Right renal cortex interstitium (tissue), 3 donors: ENCODE data around the gene MRPL42. TPM values are rescaled to one million over a fixed set of nuclear protein-coding genes. Genes with fewer than 3 reads are reported as not detected.
"Not testable (repeated sequence)": the region's sequence is repeated elsewhere in the genome, so short reads cannot be mapped to it uniquely, and the experiment has no call there.

Experiments
- DNase-seq, 3 donors: peaks; one replicate each; pipeline ENCODE4 v3.0.0-alpha.2; 2013; ENCODE audit warnings: low read depth in 3 of 3, low spot score in 2 of 3
- polyA plus RNA-seq, 3 donors: library from polyadenylated mRNA; unstranded; fragments of 120-200 nt; gene quantifications; one replicate each; pipeline ENCODE4 v1.2.1, GENCODE V29; 2013; ENCODE audit not compliant: insufficient read length in 3 of 3

Gene MRPL42
- polyA plus RNA-seq: 100 to 1,000 TPM in 1 of 3 donors, 10 to 100 TPM in 2; 83.7 to 102 (median 90.4) TPM

DNA sequence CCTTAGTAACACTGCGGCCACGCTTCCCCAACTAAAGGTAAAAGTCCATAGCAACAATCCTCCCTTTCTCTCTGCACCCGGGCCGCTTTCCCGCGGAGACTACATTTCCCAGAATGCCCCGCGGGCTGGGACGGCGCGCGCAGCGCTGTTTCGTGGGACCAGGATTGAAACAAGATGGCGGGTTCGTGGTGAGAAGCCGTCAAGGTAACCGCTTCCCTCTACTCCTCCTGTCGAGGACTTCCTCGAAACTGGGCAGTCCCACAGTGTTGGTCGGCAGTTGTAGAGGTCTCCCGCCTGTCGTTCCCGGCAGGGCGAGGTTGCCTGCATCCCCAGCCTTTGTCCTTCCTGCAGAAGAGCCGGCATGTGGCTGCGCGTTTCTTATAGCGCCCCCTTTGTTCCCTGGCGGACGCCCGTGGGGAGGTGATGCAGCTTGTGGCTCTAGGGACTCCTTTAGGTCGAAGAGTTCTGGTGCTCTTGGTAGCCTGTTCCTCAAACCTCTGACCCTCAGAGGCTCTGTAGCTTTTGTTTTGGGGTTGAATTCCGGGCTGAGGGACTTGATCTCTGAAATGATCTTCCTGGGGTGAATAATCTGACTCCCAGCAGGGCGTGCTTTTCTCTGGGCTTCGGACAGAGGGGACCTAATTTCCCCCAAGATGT, at the start of gene MRPL42:
TSS of gene MRPL42 (plus strand) at position 164 of the 657 bp plus-strand sequence. CDS start 1,772 bp downstream, outside the sequence.
- DNase-seq: peak; percentile 85 to 90 (median 88)

DNA sequence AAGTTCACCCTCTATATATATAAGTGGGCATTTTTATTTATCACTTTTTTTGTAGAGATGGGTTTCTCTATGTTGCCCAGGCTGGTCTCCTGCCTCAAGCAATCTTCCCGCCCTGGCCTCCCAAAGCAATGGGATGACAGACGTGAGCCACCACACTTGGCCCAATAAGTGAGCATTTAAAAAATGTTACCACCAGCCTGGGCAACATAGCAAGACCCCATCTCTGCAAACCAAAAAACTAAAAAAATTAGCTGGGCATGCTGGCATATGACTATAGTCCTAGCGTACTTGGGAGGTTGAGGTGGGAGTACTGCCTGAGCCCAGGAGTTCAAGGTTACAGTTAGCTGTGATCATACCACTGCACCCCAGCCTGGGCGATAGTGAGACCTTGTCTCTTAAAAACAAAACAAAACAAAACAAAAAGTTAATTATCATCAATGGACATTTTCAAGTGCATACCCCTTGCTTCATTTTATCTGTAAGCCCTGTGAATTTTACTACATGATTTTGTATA, 49.3 kb upstream of the MRPL42 start:
- no peak for DNase-seq

DNA sequence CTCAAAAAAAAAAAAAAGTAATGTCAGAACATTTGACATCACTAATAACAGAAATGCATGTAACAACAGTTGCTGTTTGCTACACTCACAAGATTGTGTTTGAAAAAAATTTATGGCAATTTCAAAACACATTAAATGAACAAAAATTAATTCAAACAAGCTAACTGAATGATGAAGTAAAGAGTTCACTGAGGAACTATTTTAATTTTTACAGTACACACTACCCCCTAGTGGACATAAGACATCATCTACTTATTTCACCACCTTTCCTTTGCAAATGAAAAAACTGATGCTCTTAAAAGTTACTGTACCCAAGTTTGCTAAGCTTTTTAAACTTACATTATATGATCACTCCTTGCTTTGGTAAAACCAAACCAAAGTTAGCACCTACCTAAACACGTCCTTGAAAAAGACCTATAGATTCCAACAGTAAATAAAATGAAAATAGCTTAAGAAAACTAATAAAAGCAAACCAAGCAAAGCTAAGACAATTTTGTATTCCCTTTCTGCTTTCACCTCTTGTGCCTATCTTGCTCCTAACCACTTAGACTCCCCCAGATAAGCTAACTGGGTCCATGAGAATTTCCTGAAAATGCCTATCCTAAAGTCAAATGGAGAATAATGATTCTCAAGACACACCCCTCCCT, 47.8 kb upstream of the MRPL42 start:
- DNase-seq: no peak

DNA sequence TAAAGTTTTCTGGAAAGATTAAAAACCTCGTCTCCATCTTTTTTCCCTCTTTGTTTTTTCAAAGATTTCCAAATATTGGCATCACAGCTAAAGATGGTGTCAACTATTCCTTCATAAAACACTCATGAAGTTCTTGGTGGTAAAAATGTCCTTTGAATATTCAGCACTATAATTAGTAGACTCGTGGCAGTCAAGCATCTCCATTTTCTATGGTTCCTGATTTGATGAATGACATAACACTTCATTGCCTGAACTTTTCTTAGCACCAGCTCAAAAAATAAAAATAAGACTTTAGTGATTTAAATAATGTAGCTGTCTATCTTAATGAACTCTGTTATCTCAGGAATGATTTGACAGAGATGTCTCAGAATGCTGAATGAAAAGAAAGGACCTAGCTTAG, 45.3 kb upstream of the MRPL42 start:
- DNase-seq: no peak

DNA sequence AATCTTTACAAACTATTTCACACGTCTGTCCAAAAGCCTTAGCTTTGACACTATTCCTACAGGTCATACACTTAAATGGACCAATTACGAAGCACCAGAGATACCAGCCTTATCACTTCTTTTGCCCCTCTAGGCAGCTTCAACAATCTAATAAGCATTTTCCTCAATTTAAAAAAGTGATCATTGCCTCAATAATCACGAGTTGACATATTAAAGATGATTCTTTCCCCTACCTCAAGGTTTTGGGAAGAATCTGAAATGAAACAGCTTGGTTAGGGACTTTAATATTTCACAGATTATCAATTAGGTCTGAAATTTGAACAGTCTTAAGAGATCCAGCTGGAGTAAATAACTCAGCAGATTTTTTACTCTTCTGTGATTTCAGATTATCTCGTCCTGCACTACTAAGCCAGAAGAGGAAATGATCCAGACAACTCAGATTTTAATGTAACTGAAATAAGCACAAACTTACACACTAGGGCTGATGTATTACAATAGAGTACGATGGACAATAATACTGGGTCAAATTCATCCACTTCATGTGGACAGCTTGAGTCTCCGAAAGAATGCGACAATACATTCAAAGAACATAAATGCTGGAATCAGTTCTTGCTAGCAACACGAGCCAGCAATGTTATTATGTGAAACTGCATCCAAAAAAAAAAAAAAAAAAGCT, 41.4 kb upstream of the MRPL42 start:
- DNase-seq: no peak

DNA sequence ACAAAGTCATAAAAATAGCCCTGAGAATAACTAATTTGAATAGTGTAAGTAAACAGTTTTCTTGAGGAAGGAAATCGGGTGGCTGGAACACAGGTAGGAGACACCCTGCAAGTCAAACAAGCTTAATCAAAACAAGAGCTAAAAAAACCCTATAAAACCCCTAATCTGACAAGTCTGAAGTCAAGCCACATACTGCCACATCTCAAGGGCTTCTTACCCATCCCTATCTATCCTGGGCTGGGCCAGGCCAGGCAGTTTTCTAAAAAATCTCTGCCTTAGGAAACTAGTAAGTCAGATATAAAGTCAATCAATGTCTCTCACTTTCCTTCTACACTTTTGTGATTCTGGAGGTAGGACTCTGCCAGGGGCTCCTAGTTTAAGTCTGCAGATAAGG, 40.9 kb upstream of the MRPL42 start:
- no peak for DNase-seq

DNA sequence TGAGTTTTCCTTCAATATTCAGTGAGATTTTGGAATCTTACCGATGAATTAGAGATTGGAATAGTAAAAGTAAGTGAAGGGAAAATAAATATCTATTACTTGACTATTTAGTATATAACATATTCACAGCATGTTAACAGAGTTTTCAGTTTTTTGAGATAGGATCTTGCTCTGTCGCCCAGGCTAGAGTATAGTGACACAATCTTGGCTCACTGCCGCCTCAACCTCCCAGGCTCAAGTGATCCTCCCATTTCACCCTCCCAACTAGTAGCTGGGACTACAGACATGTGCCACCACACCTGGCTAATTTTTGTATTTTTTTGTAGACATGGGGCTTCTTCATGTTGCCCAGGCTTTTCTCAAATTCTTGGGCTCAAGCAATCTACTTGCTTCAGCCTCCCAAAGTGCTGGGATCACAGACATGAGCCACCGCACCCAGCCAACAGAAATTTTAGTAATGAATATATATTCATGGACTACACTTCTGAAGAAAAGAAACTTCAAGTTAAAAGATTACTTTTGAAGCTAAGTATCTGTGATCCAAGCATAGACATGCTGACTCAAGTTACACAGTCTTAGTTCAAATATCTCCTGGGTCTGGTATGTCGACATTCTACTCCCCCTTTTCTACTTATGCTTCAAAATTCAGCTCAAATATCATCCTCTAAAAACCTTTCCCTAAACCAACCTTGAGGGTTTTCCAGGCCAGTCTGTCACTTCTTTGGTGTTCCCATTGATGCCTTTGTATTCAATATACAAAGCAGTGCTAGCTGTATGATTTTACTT, 39.3 kb upstream of the MRPL42 start:
- DNase-seq: no peak

DNA sequence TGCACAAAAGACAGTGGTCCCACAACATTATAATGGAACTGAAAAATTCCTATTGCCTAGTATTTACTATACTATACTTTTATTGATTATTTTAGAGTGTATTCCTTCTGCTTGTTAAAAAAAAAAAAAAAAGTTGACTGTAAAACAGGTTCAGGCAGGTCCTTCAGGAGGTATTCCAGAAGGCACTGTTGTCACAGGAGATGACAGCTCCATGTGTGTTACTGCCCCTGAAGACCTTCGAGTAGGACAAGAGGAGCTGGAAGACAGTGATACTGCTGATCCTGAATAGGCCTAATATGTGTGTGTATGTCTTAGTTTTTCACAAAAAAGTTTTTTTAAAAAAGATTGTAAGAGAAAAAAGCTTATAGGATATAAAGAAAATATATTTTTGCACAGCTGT, 37.9 kb upstream of the MRPL42 start:
- DNase-seq: no peak

DNA sequence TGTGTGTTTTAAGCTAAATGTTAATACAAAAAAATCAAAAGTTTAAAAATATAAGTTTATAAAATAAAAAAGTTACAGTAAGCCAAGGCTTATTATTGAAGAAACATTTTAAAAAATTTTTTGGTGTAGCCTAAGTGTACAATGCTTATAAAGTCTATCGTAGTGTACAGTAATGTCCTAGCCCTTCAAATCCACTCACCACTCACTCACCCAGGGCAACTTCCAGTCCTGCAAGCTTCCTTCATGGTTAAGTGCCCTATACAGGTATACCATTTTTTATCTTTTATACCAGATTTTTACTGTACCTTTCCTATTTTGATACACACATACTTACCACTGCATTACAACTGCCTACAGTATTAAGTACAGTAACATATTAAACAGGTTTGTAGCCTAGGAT, 37.5 kb upstream of the MRPL42 start:
- no peak for DNase-seq

DNA sequence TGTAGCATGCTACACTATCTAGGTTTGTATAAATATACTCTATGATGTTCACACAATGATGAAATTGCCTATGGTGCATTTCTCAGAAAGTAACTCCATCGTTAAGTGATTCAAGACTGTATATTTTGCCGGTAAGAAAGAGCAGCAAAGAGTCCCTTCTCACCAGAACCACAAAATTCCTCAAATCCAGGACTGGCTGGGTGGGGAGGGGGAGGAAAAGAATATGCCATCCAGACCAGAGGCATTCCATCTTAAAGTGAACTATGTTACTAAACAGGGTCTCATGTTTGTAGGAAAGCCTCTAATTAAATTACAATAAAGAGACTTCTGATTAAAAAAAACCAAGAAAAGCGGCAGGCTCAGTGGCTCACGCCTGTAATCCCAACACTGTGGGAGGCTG, 37.0 kb upstream of the MRPL42 start:
- DNase-seq: no peak

DNA sequence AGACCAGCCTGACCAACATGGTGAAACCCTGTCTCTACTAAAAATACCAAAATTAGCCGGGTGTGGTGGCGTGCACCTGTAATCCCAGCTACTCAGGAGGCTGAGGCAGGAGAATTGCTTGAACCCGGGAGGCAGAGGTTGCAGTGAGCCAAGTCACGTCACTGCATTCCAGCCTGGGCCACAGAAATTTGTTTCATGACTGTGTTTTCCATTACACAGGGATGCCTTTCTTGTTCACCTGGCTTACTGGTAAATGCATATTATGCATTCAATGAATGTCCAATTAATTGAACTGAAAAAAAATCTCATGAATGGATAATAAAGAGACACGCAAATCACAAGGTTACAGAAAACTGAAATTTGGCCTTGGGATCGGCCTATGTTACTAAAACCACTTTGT, 35.3 kb upstream of the MRPL42 start:
- DNase-seq: not testable (repeated sequence)

DNA sequence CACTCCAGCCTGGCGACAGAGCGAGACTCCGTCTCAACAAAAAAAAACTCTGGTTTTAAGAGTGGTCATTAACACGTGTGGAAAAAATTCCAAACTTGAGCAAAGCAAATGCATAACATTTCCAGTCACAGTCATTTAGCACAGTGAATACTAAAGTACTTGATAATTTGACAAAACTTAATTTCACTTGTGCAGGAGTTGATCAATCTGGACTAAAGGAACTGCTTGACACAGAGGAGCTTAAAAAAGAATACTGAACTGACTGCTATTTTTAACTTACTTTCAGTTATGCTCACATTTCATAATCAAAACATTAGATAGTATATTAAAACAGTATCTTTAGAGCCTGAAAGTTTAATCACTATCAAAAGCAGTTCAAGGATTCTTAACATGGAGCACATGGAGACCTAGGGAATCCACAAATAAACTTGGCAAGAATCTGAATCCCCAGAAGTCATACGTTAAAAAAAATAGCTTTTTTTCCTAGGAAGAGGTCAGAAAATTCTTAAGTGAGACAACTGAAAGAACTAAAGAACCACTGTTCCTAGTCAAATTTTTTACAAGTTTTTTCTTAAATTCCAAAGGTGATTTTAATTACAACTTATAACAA, 33.0 kb upstream of the MRPL42 start:
- DNase-seq: no peak

DNA sequence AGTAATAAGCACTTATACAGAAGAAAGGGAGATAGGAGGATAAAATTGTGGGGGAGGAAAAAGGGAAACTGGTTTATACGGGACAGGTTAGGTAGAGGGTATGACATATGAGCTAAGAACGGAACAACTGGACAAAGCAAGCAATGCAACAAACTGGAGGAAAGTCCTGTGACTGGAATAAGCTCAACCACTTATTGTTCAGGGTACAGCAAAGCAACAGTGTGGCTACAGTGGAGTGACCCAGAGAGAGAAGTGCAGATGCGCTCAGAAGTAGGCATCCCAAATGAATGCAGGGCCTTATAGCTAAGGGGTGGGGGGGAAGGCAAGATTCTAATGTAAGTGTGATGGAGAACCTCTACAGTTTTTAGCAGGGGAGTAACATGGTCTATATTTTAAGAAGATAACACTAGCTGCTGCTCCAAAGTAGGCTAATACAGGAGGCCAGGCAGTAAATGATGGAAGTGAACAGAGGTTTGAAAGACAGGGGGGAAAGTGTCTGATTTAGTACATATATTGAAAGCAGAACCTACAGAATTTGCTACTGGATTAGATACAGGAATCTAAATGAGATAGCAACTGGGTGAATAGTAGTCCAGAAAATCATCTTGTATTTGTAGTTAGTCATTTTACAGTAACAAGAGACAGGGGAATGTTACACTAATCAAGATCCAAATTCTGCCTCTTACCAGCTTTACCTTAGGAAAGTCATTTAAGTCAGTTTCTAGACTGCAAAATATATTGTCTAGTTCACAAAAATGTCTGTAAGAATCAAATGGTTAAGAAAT, 28.9 kb upstream of the MRPL42 start:
- no peak for DNase-seq

DNA sequence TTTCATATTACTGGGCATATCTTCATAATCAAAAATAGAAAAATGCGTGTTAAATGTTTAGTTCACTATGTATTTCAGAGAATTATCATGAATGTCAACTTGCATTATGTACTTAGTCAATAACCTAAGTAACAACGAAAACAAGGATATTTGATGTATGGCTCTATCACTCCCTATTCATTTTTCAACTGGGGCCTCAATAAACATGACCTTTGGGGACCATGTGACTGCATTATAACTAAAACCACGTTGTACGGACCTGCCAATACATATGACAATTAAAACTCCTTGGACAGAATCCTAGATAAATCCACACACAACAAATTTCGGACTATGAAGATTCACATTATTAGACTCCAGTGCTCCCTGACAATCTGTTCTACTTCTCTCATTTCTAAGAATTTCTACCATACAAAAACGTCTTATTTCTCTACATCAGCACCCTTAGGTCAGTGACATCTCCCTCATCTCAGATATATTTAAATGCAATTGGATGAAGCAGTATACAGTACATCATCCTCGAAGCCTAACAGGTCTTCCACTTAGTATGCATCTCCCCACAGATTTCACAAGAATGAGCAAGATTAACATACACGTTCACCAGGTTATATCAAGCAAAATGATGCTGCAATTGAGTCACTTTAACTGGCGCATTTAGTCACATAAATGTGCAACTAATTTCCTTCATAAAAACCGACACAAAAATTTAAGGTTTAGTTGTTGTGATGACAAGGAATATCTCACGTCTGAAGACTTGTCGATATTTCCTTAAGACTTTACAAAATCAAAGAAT, 27.1 kb upstream of the MRPL42 start:
- DNase-seq: no peak

DNA sequence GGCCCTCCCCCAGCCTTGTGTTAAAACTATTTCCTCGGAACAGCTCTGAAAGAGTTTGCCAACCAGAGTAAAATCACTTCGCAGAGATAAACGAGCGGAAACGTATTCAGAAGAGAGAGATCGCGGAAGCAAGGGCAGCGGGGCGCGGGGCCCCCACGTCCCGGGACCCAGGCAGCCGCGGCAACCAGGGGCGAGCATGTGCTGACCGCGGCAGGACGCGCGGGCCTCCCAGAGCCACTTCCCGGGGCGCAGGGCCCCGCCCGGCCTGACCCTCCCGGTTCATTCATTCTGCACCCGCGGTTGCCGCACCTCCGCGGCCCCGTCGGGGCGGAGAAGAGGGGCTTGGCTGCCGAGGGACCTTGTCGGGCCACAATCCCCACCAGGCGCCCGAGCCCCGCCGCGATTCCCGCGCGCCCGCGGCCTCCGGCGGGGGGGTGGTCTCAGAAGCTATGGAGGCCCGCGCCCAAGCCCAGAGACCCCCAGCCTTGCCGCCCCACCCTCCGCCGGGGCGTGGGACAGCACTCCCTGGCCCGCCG, 26.2 kb upstream of the MRPL42 start:
- no peak for DNase-seq

DNA sequence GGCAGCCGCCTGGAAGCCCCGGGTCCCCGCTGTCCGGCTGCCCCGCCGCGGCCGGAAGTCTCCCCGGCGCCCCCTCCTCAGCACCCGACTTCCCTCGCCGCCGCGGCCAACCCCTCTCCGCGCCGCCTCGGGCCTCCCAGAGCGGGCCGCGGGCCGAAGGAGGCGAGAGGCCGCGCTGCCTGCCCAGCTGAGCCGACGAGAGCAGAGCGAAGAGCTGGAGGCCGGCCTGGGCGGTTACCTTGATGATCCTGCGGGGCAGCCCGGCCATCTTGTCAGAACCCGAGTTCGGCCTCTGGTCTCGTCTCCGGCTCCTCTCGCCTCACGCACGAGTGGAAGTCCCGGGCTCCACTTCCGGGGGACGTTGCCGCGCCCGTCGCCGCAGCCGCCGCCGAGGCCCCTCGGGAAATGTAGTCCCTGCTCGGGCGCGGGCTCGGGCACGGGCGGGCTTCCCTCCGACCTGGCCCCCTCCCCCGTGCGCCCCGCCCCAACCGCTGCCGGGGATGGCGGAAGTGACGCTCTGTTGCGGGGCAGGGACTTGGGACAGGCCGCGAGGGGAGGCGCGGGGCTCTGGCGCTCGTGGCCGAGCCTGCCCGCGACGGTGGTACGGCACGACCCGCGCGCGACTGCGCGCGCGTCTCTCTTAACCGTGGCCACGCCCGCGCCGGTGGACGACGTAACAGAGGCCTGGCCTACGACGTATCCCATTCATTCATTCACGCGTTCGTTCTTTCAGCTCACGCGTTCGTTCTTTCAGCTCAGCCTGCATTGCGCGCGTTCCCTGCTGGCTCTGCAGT, 25.5 kb upstream of the MRPL42 start, which contains the start of gene UBE2N:
TSS of gene UBE2N (minus strand) at position 331 of the 794 bp plus-strand sequence. CDS start at position 268, 63 bp downstream.
- DNase-seq: peak; percentile 70 to 89 (median 85)
